Liver (tissue), 9 donors: ENCODE measurements around the gene ZNF211. TPM values are rescaled to one million over a fixed set of nuclear protein-coding genes. Genes with fewer than 3 reads are reported as not detected.

Experiments
- DNase-seq: peaks from one replicate; pipeline ENCODE4 v3.0.0-alpha.2; 2017; ENCODE audit warnings: low spot score
- H3K27ac ChIP-seq, 2 donors: one replicate each; pipeline ENCODE4 v1.7.0; 2013; ENCODE audit warnings: inconsistent platforms in 2 of 2, low read length in 2 of 2, control low read depth in 1 of 2, low read depth in 1 of 2, mild to moderate bottlenecking in 1 of 2
- H3K27me3 ChIP-seq, 4 donors: one replicate each; pipeline versions ENCODE4 v1.6.1 to v1.7.0; 2013; ENCODE audit warnings: low read length in 3 of 4, inconsistent platforms in 1 of 4, mild to moderate bottlenecking in 1 of 4, moderate library complexity in 1 of 4; ENCODE audit not compliant: control insufficient read depth in 4 of 4, insufficient read depth in 4 of 4
- H3K36me3 ChIP-seq, 4 donors: one replicate each; pipeline versions ENCODE4 v1.6.1 to v1.7.0; 2013; ENCODE audit warnings: low read length in 3 of 4, mild to moderate bottlenecking in 3 of 4, low read depth in 1 of 4, moderate library complexity in 1 of 4; ENCODE audit not compliant: control insufficient read depth in 4 of 4, insufficient read depth in 3 of 4
- H3K4me1 ChIP-seq, 4 donors: one replicate each; pipeline versions ENCODE4 v1.6.1 to v1.7.0; 2013; ENCODE audit warnings: low read length in 3 of 4, mild to moderate bottlenecking in 3 of 4, moderate library complexity in 1 of 4; ENCODE audit not compliant: control insufficient read depth in 4 of 4, insufficient read depth in 4 of 4
- H3K4me3 ChIP-seq, 3 donors: one replicate each; pipeline versions ENCODE4 v1.6.1 to v1.7.0; 2013; ENCODE audit warnings: low read length in 3 of 3, control low read depth in 1 of 3, low read depth in 1 of 3, mild to moderate bottlenecking in 1 of 3
- H3K9ac ChIP-seq, 2 donors: one replicate each; pipeline ENCODE4 v1.7.0; 2013; ENCODE audit warnings: low read length in 2 of 2, mild to moderate bottlenecking in 2 of 2, moderate library complexity in 2 of 2, control low read depth in 1 of 2, low read depth in 1 of 2
- H3K9me3 ChIP-seq, 4 donors: one replicate each; pipeline versions ENCODE4 v1.6.1 to v1.7.0; 2013; ENCODE audit warnings: low read length in 3 of 4; ENCODE audit not compliant: control insufficient read depth in 4 of 4
- CTCF ChIP-seq: fragments of 150-350 bp; IDR thresholded peaks from 2 replicates; pipeline ENCODE4 v1.5.1; 2017; ENCODE audit warnings: improper control_type of control experiment, low read depth, low read length; ENCODE audit not compliant: missing input control
- EGR1 ChIP-seq, 2 donors: IDR thresholded peaks; 2 replicates each; pipeline ENCODE4 v1.6.1; 2016 to 2018; ENCODE audit warnings: antibody characterized with exemption in 2 of 2, low read depth in 2 of 2
- FOXA1 ChIP-seq: IDR thresholded peaks from 2 replicates; pipeline ENCODE4 v1.6.1; 2016; ENCODE audit warnings: antibody characterized with exemption
- FOXA2 ChIP-seq: IDR thresholded peaks from 2 replicates; pipeline ENCODE4 v1.6.1; 2016; ENCODE audit warnings: antibody characterized with exemption
- GABPA ChIP-seq, 2 donors: IDR thresholded peaks in 1 of 2; conservative IDR thresholded peaks in 1 of 2; 2 replicates each; pipeline ENCODE4 v1.6.1; 2016; ENCODE audit warnings: antibody characterized with exemption in 2 of 2, mild to moderate bottlenecking in 1 of 2, moderate library complexity in 1 of 2
- HNF4A ChIP-seq, 2 donors: conservative IDR thresholded peaks; 2 replicates each; pipeline ENCODE4 v1.6.1; 2016; ENCODE audit warnings: antibody characterized with exemption in 2 of 2, mild to moderate bottlenecking in 2 of 2
- HNF4G ChIP-seq: IDR thresholded peaks from 2 replicates; pipeline ENCODE4 v1.6.1; 2016; ENCODE audit warnings: antibody characterized with exemption
- JUND ChIP-seq, 2 donors: IDR thresholded peaks; 2 replicates each; pipeline ENCODE4 v1.6.1; 2016; ENCODE audit warnings: antibody characterized with exemption in 2 of 2
- MAX ChIP-seq: IDR thresholded peaks from 2 replicates; pipeline ENCODE4 v1.6.1; 2016; ENCODE audit warnings: antibody characterized with exemption
- NR2F2 ChIP-seq: IDR thresholded peaks from 2 replicates; pipeline ENCODE4 v1.6.1; 2016; ENCODE audit warnings: antibody characterized with exemption
- RAD21 ChIP-seq, 2 donors: IDR thresholded peaks; 2 replicates each; pipeline ENCODE4 v1.6.1; 2016; ENCODE audit warnings: antibody characterized with exemption in 2 of 2, mild to moderate bottlenecking in 2 of 2
- RXRA ChIP-seq, 2 donors: IDR thresholded peaks; 2 replicates each; pipeline ENCODE4 v1.6.1; 2017 to 2018; ENCODE audit warnings: antibody characterized with exemption in 2 of 2, mild to moderate bottlenecking in 1 of 2
- SP1 ChIP-seq: IDR thresholded peaks from 2 replicates; pipeline ENCODE4 v1.6.1; 2018; ENCODE audit warnings: antibody characterized with exemption, mild to moderate bottlenecking
- TAF1 ChIP-seq: conservative IDR thresholded peaks from 2 replicates; pipeline ENCODE4 v1.6.1; 2016; ENCODE audit warnings: antibody characterized with exemption, mild to moderate bottlenecking
- YY1 ChIP-seq: IDR thresholded peaks from 2 replicates; pipeline ENCODE4 v1.6.1; 2016; ENCODE audit warnings: antibody characterized with exemption, mild to moderate bottlenecking
- WGBS: extraction: QIAGEN DNeasy Blood & Tissue Kit; methylation state at CpG from one replicate; pipeline ENCODE4 v1.1.7; 2013; 5-methylcytosine and 5-hydroxymethylcytosine counted together
- polyA plus RNA-seq, 2 donors: library from polyadenylated mRNA; stranded (reverse) in 1 of 2; unstranded in 1 of 2; fragments of 200-250 nt in 1 of 2; fragments of >200 nt in 1 of 2; fragmentation: Nextera tagmentation in 1 of 2; extraction: Ambion mirVana in 1 of 2; gene quantifications; one replicate each; pipeline versions ENCODE4 v1.2.1 to v1.2.3, GENCODE V29; 2013 to 2015
- total RNA-seq, 2 donors: library from RNA; depleted of rRNA; stranded (reverse); fragments of >200 nt; gene quantifications; one replicate each; pipeline ENCODE4 v1.2.3, GENCODE V29; 2014
- TF ChIP-seq, protein P1 (sequence below): IDR thresholded peaks from 2 replicates; pipeline ENCODE4 v1.6.1; 2016; ENCODE audit warnings: antibody characterized with exemption
- TF ChIP-seq, protein P2 (sequence below): IDR thresholded peaks from 2 replicates; pipeline ENCODE4 v1.6.1; 2016; ENCODE audit warnings: antibody characterized with exemption
- TF ChIP-seq, protein P3 (sequence below): IDR thresholded peaks from 2 replicates; pipeline ENCODE4 v1.6.1; 2016; ENCODE audit warnings: antibody characterized with exemption, mild to moderate bottlenecking
- donor health status: healthy.
- donor health status: healthy.
- donor health status: healthy.
- donor health status: healthy.
- donor health status: healthy.

ZNF211 gene
- total RNA-seq (1 to 10 TPM; 4.4 to 7.0 TPM), polyA plus RNA-seq (1 to 10 TPM; 2.0 to 2.3 TPM)

DNA sequence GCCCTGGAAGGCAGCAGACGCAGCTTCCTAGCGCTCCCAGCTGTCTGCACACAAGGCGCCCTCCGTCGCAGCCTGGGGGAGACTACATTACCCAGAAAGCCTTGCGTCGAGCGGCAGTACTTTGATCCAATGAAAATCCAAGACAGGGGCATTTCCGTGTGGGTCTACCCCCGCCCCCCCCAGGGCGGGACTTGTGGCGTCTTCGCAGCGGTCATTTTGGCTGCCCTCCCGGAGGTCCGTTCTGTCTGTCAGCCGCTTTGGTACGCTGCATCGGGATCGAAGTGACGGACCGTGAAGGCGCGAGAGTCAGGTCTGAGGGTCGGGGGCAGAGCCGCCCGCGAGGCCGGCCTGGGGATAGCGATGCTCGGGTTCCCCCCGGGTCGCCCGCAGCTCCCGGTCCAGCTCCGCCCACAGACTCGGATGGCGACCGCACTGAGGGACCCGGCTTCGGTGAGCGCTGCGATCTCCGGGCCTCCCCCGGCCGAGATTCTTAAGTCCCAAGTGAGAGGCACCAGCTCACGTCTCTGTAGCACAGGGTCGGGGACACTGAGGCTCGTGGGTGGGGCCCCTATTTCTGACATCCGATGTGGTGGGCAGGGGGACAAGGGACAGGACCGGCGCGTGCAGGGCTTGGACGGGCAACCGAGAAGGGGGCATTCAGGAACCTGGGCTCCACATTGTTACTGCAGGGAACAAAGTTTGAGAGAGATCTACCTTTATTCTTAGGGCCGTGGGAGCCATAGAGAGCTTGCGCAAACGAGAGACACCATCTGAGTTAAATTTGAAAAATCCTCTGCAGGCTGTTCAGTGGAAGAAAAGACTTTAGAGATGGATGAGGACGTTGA, at the start of gene ZNF211:
ZNF211 (plus strand) TSS at position 182 of the 845 bp plus-strand sequence; CDS start at position 361, 179 bp downstream.
- Histone ChIP-seq H3K36me3 (peaks cover 3 to 35% (median 24%) of the 10 kb centered on the region in 4 donors), H3K4me1 (peaks cover 4 to 10% (median 8%) of the 10 kb centered on the region in 4 donors), H3K9me3 (peaks cover 7 to 45% (median 26%) of the 10 kb centered on the region in 4 donors), H3K9ac (peak within 1 kb of the TSS; percentile 6 to 55), H3K27ac (peak within 1 kb of the TSS in 1 of 2 donors; percentile 44), H3K4me3 (peak within 1 kb of the TSS; percentile 69 to 95 (median 87)), H3K27me3 (no peaks in the 10 kb centered on the region)
- TF ChIP-seq HNF4G (no peak), CTCF (no peak), FOXA2 (no peak), HNF4A (conservative IDR thresholded peaks at IDR 0.05) (peak in 1 of 2 donors; percentile 17), RAD21 (IDR thresholded peaks at IDR 0.05) (peak; percentile 18 to 39), EGR1 (IDR thresholded peaks at IDR 0.05; ENCODE audit: low read depth in 2 of 2) (no peak), YY1 (peak; percentile 88), MAX (peak; percentile 33), SP1 (peak; percentile 68), FOXA1 (no peak), GABPA (IDR thresholded peaks at IDR 0.05 in 1 of 2, conservative IDR thresholded peaks at IDR 0.05 in 1 of 2) (peak; percentile 63 to 92), NR2F2 (peak; percentile 21), RXRA (IDR thresholded peaks at IDR 0.05) (no peak), JUND (IDR thresholded peaks at IDR 0.05) (no peak), TAF1 (no peak)
- TF ChIP-seq, protein P1, sequence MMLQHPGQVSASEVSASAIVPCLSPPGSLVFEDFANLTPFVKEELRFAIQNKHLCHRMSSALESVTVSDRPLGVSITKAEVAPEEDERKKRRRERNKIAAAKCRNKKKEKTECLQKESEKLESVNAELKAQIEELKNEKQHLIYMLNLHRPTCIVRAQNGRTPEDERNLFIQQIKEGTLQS, result no peak
- TF ChIP-seq, protein P2, sequence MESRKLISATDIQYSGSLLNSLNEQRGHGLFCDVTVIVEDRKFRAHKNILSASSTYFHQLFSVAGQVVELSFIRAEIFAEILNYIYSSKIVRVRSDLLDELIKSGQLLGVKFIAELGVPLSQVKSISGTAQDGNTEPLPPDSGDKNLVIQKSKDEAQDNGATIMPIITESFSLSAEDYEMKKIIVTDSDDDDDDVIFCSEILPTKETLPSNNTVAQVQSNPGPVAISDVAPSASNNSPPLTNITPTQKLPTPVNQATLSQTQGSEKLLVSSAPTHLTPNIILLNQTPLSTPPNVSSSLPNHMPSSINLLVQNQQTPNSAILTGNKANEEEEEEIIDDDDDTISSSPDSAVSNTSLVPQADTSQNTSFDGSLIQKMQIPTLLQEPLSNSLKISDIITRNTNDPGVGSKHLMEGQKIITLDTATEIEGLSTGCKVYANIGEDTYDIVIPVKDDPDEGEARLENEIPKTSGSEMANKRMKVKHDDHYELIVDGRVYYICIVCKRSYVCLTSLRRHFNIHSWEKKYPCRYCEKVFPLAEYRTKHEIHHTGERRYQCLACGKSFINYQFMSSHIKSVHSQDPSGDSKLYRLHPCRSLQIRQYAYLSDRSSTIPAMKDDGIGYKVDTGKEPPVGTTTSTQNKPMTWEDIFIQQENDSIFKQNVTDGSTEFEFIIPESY, result no peak
- TF ChIP-seq, protein P3, sequence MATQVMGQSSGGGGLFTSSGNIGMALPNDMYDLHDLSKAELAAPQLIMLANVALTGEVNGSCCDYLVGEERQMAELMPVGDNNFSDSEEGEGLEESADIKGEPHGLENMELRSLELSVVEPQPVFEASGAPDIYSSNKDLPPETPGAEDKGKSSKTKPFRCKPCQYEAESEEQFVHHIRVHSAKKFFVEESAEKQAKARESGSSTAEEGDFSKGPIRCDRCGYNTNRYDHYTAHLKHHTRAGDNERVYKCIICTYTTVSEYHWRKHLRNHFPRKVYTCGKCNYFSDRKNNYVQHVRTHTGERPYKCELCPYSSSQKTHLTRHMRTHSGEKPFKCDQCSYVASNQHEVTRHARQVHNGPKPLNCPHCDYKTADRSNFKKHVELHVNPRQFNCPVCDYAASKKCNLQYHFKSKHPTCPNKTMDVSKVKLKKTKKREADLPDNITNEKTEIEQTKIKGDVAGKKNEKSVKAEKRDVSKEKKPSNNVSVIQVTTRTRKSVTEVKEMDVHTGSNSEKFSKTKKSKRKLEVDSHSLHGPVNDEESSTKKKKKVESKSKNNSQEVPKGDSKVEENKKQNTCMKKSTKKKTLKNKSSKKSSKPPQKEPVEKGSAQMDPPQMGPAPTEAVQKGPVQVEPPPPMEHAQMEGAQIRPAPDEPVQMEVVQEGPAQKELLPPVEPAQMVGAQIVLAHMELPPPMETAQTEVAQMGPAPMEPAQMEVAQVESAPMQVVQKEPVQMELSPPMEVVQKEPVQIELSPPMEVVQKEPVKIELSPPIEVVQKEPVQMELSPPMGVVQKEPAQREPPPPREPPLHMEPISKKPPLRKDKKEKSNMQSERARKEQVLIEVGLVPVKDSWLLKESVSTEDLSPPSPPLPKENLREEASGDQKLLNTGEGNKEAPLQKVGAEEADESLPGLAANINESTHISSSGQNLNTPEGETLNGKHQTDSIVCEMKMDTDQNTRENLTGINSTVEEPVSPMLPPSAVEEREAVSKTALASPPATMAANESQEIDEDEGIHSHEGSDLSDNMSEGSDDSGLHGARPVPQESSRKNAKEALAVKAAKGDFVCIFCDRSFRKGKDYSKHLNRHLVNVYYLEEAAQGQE, result no peak
- DNase-seq, result peak; percentile 97
- WGBS, result 2% methylated on average over 59 of the region's 59 CpGs
